Measurements from ENCODE around the gene PPEF1. TPM values are rescaled to one million over a fixed set of nuclear protein-coding genes. Genes with fewer than 3 reads are reported as not detected.
A peak's percentile ranks its signal among the peaks of the same experiment; 100 is the strongest.
"Not testable (repeated sequence)": the region's sequence is repeated elsewhere in the genome, so short reads cannot be mapped to it uniquely, and the experiment has no call there.

PPEF1 gene
- total RNA-seq, 1 experiment from 2014 or later: not detected

DNA sequence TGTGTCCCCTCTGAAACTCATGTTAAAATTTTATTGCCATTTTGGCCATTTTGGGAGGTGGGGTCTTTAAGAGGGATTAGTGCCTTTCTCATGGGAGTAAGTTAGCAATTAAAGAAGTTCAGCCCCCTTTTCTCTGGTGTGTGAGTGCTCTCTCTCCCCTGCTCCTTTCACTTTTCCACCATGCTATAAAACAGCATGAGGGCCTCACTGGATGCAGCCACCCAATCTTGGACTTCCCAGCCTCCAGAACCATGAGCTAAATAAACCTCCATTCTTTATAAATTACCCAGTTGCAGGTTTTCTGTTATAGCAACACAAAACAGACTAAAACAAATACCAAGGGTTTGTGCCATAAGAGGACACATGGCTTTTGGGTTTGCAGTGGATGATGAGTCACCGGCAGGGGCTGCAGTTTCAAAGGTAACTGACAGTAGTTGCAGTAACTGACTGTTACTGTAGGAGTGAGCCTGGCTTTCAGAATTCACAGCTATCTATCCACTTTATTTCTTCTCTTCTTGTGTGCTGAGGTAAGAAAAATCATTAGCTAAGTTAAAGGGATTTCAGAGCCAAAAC is 121.5 kb downstream of the PPEF1 start:
- intact Hi-C loops (cut with micrococcal nuclease): no loop called here
- no peaks in the 10 kb centered on the region for H3K27me3 ChIP-seq (ENCODE audit: low read length)
- H3K4me3 ChIP-seq (ENCODE audit: low read length): no peak overlapping the region
- ATAC-seq (peak; percentile 45; the same call in 1 of the 2 replicates), DNase-seq (peak; percentile 49)
- H3K36me3 ChIP-seq (ENCODE audit: low read depth, low read length): no peaks in the 10 kb centered on the region
- no peak overlapping the region for H3K9ac ChIP-seq (ENCODE audit: low read length)
- H3F3A ChIP-seq (ENCODE audit: low read length, unreplicated experiment): no peaks in the 10 kb centered on the region
- H3K4me1 ChIP-seq (ENCODE audit: insufficient read depth, low read length): no peaks in the 10 kb centered on the region
- no peak overlapping the region for H2AFZ ChIP-seq (ENCODE audit: low read length)
- POLR2A ChIA-PET (ENCODE audit: unreplicated experiment): no interaction called here
- no peaks in the 10 kb centered on the region for H3K9me3 ChIP-seq (ENCODE audit: low read length)
- no peak overlapping the region for H3K4me2 ChIP-seq (ENCODE audit: low read length)
- H3K27ac ChIP-seq (ENCODE audit: low read length): no peak overlapping the region
- no TSS peak for BruUV-seq (replicated peaks)
- no peaks in the 10 kb centered on the region for H3K79me2 ChIP-seq (ENCODE audit: low read length)
- CTCF ChIA-PET: no interaction called here
- TF ChIP-seq EZH2 (IDR thresholded peaks at IDR 0.05; ENCODE audit: low read length, unreplicated experiment): no peak
- H3K9me2 ChIP-seq (replicated peaks; ENCODE audit: low read length): no peaks in the 10 kb centered on the region
- H4K20me1 ChIP-seq (ENCODE audit: low read length): no peaks in the 10 kb centered on the region

DNA sequence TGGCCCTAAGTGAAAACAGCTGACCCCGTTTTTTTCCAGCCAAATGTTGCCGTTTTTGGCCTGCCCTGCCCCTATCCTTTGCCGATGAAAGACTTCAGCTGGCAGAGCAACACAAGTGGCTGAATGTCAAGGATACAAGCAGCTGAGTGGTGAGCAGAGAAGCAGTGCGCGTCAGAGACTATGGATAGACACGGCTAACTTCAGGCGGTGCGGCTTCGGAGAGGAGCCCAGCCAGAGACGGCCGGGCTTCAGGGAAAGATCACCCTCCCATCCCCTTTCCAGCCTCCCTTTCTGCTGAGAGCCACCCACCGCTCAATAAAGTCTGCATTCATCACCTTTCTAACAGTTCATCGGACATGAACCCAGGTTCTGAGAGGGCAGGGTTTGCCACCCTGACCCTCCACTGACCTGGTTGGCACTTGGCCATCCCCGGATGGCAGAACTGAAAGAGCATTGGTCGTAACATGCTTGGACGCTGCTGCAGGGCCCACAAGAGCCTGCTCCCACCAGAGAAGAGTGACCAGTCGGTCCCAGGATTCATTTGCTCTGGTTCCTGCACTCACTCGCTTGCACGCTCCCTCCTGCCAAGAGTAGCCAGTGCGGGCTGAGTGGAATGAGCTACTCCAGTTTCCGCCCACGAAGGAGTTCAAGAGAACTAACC is 125.8 kb downstream of the PPEF1 start:
- ATAC-seq (no peak), DNase-seq (no peak)
- no TSS peak for BruUV-seq (replicated peaks)
- H3K9me2 ChIP-seq (replicated peaks; ENCODE audit: low read length): no peaks in the 10 kb centered on the region
- H3K79me2 ChIP-seq (ENCODE audit: low read length): no peaks in the 10 kb centered on the region
- intact Hi-C loops (cut with micrococcal nuclease): no loop called here
- H3K4me1 ChIP-seq (ENCODE audit: insufficient read depth, low read length): no peaks in the 10 kb centered on the region
- no peaks in the 10 kb centered on the region for H4K20me1 ChIP-seq (ENCODE audit: low read length)
- H3F3A ChIP-seq (ENCODE audit: low read length, unreplicated experiment): no peaks in the 10 kb centered on the region
- no peak overlapping the region for H2AFZ ChIP-seq (ENCODE audit: low read length)
- POLR2A ChIA-PET (ENCODE audit: unreplicated experiment): no interaction called here
- H3K27me3 ChIP-seq (ENCODE audit: low read length): no peaks in the 10 kb centered on the region
- no peak overlapping the region for H3K27ac ChIP-seq (ENCODE audit: low read length)
- no peaks in the 10 kb centered on the region for H3K36me3 ChIP-seq (ENCODE audit: low read depth, low read length)
- H3K9ac ChIP-seq (ENCODE audit: low read length): no peak overlapping the region
- CTCF ChIA-PET: no interaction called here
- no peaks in the 10 kb centered on the region for H3K9me3 ChIP-seq (ENCODE audit: low read length)
- no peak overlapping the region for H3K4me3 ChIP-seq (ENCODE audit: low read length)
- no peak for TF ChIP-seq EZH2 (IDR thresholded peaks at IDR 0.05; ENCODE audit: low read length, unreplicated experiment)
- no peak for TF ChIP-seq EZH2phosphoT487 (IDR thresholded peaks at IDR 0.05; ENCODE audit: borderline replicate concordance, low read length)
- TF ChIP-seq, protein P1, sequence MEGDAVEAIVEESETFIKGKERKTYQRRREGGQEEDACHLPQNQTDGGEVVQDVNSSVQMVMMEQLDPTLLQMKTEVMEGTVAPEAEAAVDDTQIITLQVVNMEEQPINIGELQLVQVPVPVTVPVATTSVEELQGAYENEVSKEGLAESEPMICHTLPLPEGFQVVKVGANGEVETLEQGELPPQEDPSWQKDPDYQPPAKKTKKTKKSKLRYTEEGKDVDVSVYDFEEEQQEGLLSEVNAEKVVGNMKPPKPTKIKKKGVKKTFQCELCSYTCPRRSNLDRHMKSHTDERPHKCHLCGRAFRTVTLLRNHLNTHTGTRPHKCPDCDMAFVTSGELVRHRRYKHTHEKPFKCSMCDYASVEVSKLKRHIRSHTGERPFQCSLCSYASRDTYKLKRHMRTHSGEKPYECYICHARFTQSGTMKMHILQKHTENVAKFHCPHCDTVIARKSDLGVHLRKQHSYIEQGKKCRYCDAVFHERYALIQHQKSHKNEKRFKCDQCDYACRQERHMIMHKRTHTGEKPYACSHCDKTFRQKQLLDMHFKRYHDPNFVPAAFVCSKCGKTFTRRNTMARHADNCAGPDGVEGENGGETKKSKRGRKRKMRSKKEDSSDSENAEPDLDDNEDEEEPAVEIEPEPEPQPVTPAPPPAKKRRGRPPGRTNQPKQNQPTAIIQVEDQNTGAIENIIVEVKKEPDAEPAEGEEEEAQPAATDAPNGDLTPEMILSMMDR (conservative IDR thresholded peaks at IDR 0.05; ENCODE audit: low read depth, low read length): no peak
- H3K4me2 ChIP-seq (ENCODE audit: low read length): no peak overlapping the region

DNA sequence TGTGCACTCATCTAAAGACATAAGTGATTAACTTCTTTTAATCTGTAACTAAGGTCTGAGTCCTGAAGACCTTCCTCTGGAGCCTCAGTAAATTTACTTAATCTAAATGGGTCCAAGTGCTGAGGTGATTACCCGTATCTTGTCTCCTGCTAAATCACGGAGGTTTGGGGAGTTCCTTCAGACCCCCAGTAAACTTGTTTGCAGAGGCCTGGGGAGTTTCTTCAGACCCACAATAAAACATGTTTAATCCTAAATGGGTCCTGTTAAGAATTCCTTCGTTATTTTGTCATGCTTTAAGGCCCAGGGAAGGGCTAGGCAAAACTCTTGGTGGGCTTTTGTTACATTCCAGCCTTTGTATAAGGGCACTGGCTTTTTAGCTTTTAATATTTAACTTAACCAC is 140.5 kb downstream of the PPEF1 start:
- CTCF ChIA-PET: not testable (repeated sequence)

More for the DNA sequence above, 140.5 kb downstream of the PPEF1 start:
- H3K4me3 ChIP-seq (ENCODE audit: low read length); H3K9me2 ChIP-seq (replicated peaks; ENCODE audit: low read length); H2AFZ ChIP-seq (ENCODE audit: low read length); H4K20me1 ChIP-seq (ENCODE audit: low read length); H3K36me3 ChIP-seq (ENCODE audit: low read depth, low read length); H3K9me3 ChIP-seq (ENCODE audit: low read length); H3K4me1 ChIP-seq (ENCODE audit: insufficient read depth, low read length); H3F3A ChIP-seq (ENCODE audit: low read length, unreplicated experiment); H3K9ac ChIP-seq (ENCODE audit: low read length); H3K27ac ChIP-seq (ENCODE audit: low read length); ATAC-seq; H3K79me2 ChIP-seq (ENCODE audit: low read length); POLR2A ChIA-PET (ENCODE audit: unreplicated experiment); DNase-seq; intact Hi-C loops (cut with micrococcal nuclease); H3K4me2 ChIP-seq (ENCODE audit: low read length); BruUV-seq (replicated peaks); H3K27me3 ChIP-seq (ENCODE audit: low read length): not testable (repeated sequence)

All from PC-3 (cell line).